HepG2 (cell line): Measurements from ENCODE around the gene SRGAP2B.
"Not testable (repeated sequence)": the region's sequence is repeated elsewhere in the genome, so short reads cannot be mapped to it uniquely, and the experiment has no call there.

Experiments used
- EP300 ChIP-seq, 3 experiments: sonication (generic) in 1 of 3; formaldehyde crosslinking in 1 of 3; IDR thresholded peaks; 2 replicates each; pipeline versions ENCODE4 v1.5.1 to v1.6.1; 2011 to 2020; ENCODE audit warnings: low read depth in 2 of 3, low read length in 2 of 3, borderline replicate concordance in 1 of 3, improper control_type of control experiment in 1 of 3, mild to moderate bottlenecking in 1 of 3, missing genetic modification reagents in 1 of 3, moderate library complexity in 1 of 3
- FOXJ3 ChIP-seq: sonication (generic); formaldehyde crosslinking; IDR thresholded peaks from 2 replicates; pipeline ENCODE4 v1.4.0; 2020; ENCODE audit warnings: missing genetic modification reagents, mild to moderate bottlenecking, borderline replicate concordance
- HNRNPL ChIP-seq: fragments of 200-400 bp; formaldehyde crosslinking; IDR thresholded peaks from 2 replicates; pipeline ENCODE4 v1.6.1; 2017; ENCODE audit warnings: mild to moderate bottlenecking, low read depth, low read length
- MAX ChIP-seq: IDR thresholded peaks from 2 replicates; pipeline ENCODE4 v1.6.1; 2012; ENCODE audit warnings: inconsistent platforms
- MIER3 ChIP-seq: IDR thresholded peaks from 2 replicates; pipeline ENCODE4 v1.6.1; 2016; ENCODE audit warnings: missing compliant biosample characterization, borderline replicate concordance
- NR2F6 ChIP-seq, 2 experiments: IDR thresholded peaks; 2 replicates each; pipeline ENCODE4 v1.6.1; 2016; ENCODE audit warnings: antibody characterized with exemption in 1 of 2, mild to moderate bottlenecking in 1 of 2
- SAP130 ChIP-seq: IDR thresholded peaks from 2 replicates; pipeline ENCODE4 v1.6.1; 2016; ENCODE audit warnings: low read depth
- SMAD9 ChIP-seq: sonication (generic); formaldehyde crosslinking; IDR thresholded peaks from 2 replicates; pipeline ENCODE4 v1.5.1; 2020; ENCODE audit warnings: mild to moderate bottlenecking, missing genetic modification reagents
- ZFX ChIP-seq: sonication (generic); formaldehyde crosslinking; IDR thresholded peaks from 2 replicates; pipeline ENCODE4 v1.4.0; 2020; ENCODE audit warnings: mild to moderate bottlenecking, low read depth, missing genetic modification reagents, moderate library complexity
- ZNF18 ChIP-seq: sonication (generic); formaldehyde crosslinking; IDR thresholded peaks from 2 replicates; pipeline ENCODE4 v1.8.0; 2022; ENCODE audit warnings: mild to moderate bottlenecking, missing genetic modification reagents; ENCODE audit not compliant: insufficient replicate concordance
- ZNF274 ChIP-seq: sonication (generic); formaldehyde crosslinking; IDR thresholded peaks from 2 replicates; pipeline ENCODE4 v1.5.1; 2020; ENCODE audit warnings: mild to moderate bottlenecking, missing genetic modification reagents
- ZNF484 ChIP-seq: sonication (generic); formaldehyde crosslinking; IDR thresholded peaks from 2 replicates; pipeline ENCODE4 v1.5.1; 2020; ENCODE audit warnings: mild to moderate bottlenecking, low read depth, missing genetic modification reagents, borderline replicate concordance

GRCh38 chr1:144913977-144914734 is 181.0 kb downstream of the SRGAP2B start:
- TF ChIP-seq SMAD9 (CRISPR knock-in tag); MAX; NR2F6 (IDR thresholded peaks at IDR 0.05); NR2F6 (CRISPR knock-in tag; IDR thresholded peaks at IDR 0.05); SAP130 (CRISPR knock-in tag); ZNF18 (CRISPR knock-in tag); ZFX (CRISPR knock-in tag); FOXJ3 (CRISPR knock-in tag); HNRNPL; ZNF274 (CRISPR knock-in tag); EP300 (IDR thresholded peaks at IDR 0.05; ENCODE audit: low read depth in 2 of 2, low read length in 2 of 2); EP300 (CRISPR knock-in tag; IDR thresholded peaks at IDR 0.05; ENCODE audit: borderline replicate concordance); ZNF484 (CRISPR knock-in tag); MIER3: not testable (repeated sequence)
